ENCODE data around the gene RPUSD1.

- TF ChIP-seq ETV6 (CRISPR knock-in tag; IDR thresholded peaks at IDR 0.05) (no peak), CTCF (IDR thresholded peaks at IDR 0.05) (no peak), NR1H2 (CRISPR knock-in tag; IDR thresholded peaks at IDR 0.05) (no peak), EMX1 (CRISPR knock-in tag; IDR thresholded peaks at IDR 0.05) (no peak), ZNF671 (CRISPR knock-in tag; IDR thresholded peaks at IDR 0.05) (no peak), FOXP1 (CRISPR knock-in tag; IDR thresholded peaks at IDR 0.05; ENCODE audit: borderline replicate concordance) (no peak)
- TF ChIP-seq, protein P1, sequence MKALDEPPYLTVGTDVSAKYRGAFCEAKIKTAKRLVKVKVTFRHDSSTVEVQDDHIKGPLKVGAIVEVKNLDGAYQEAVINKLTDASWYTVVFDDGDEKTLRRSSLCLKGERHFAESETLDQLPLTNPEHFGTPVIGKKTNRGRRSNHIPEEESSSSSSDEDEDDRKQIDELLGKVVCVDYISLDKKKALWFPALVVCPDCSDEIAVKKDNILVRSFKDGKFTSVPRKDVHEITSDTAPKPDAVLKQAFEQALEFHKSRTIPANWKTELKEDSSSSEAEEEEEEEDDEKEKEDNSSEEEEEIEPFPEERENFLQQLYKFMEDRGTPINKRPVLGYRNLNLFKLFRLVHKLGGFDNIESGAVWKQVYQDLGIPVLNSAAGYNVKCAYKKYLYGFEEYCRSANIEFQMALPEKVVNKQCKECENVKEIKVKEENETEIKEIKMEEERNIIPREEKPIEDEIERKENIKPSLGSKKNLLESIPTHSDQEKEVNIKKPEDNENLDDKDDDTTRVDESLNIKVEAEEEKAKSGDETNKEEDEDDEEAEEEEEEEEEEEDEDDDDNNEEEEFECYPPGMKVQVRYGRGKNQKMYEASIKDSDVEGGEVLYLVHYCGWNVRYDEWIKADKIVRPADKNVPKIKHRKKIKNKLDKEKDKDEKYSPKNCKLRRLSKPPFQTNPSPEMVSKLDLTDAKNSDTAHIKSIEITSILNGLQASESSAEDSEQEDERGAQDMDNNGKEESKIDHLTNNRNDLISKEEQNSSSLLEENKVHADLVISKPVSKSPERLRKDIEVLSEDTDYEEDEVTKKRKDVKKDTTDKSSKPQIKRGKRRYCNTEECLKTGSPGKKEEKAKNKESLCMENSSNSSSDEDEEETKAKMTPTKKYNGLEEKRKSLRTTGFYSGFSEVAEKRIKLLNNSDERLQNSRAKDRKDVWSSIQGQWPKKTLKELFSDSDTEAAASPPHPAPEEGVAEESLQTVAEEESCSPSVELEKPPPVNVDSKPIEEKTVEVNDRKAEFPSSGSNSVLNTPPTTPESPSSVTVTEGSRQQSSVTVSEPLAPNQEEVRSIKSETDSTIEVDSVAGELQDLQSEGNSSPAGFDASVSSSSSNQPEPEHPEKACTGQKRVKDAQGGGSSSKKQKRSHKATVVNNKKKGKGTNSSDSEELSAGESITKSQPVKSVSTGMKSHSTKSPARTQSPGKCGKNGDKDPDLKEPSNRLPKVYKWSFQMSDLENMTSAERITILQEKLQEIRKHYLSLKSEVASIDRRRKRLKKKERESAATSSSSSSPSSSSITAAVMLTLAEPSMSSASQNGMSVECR (CRISPR knock-in tag; IDR thresholded peaks at IDR 0.05; ENCODE audit: borderline replicate concordance), result no peak
- TF ChIP-seq, protein P2, sequence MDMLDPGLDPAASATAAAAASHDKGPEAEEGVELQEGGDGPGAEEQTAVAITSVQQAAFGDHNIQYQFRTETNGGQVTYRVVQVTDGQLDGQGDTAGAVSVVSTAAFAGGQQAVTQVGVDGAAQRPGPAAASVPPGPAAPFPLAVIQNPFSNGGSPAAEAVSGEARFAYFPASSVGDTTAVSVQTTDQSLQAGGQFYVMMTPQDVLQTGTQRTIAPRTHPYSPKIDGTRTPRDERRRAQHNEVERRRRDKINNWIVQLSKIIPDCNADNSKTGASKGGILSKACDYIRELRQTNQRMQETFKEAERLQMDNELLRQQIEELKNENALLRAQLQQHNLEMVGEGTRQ (CRISPR knock-in tag; IDR thresholded peaks at IDR 0.05), result no peak
These were observed 22.7 kb downstream of the RPUSD1 start for GRCh38 chr16:765488-765865.
